GM21786 (cell line): ENCODE measurements around the gene ATP6V0A1.

Source experiments
- ATAC-seq: cut with Tn5 transposase; IDR thresholded peaks from one replicate; pipeline ENCODE4 v1.9.1; 2021; ENCODE audit not compliant: unreplicated experiment

The ATP6V0A1 gene

GRCh38 chr17:42518755-42519545, 60.3 kb downstream of the ATP6V0A1 start:
- no peak for ATAC-seq

DNA sequence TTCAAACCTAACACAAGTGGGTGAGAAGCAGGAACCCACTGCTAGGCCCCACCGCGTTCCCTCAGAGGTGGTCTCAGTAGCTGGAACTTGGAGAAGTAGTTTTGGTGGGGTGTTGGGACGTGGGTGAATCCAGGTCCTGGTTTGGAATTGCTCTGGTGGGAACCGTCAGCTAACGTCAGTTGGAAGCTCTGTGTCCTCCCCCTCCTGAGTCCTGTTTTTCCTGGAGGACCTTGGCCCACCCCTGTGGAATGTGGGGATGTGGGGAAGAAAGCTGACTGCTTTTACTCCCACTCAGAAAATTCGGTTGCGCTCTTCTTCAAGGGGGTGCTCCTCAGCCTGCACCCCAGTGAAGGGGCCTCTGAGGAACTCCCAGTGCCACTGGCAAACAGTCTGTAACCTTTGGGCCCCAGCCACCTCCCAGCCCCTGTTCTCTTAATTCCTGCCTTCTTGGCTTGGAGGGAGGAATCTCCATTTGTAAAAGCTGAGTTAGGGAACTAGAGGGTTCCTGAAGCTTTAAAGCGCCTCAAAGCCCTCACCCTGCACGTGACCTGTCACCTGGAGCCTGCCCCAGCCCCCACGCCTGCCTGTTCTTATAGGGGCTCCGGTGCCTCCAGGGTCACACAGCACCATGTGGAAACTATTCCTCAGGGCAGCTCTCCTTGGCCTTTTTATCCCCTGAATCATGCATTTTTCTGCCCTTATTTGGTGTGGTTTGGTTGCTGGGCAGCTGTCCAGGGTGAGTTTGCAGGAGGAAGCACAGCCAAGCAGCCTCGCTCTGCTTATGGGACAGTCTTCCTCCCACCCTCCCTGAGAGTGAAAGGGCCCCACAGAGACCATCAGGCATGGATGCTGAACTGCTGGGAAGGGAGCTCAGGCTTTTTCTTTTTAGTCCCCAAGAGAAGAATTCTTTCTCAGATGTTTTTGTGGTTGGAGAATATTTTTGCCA, 61.1 kb downstream of the ATP6V0A1 start:
- ATAC-seq, result no peak

GRCh38 chr17:42520540-42520951, 61.9 kb downstream of the ATP6V0A1 start:
- ATAC-seq, result no peak

DNA sequence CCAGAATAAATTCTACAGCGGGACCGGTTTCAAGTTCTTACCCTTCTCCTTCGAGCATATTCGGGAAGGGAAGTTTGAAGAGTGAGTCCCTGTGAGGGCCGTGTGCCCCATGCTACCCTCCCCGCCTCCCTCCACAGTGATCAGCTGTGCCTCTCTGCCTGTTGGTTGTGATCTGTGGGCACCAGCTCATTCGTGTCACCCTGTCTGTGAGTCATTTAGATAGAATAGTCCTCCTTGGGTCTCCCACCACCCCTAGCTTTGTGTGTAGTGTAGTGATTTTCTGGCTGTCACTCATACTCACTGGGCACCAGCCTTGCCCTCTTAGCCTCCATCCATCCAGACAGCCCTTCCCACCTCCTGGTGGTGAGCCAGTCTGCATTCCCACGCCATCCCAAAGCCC, 62.4 kb downstream of the ATP6V0A1 start:
- ATAC-seq, result no peak

DNA sequence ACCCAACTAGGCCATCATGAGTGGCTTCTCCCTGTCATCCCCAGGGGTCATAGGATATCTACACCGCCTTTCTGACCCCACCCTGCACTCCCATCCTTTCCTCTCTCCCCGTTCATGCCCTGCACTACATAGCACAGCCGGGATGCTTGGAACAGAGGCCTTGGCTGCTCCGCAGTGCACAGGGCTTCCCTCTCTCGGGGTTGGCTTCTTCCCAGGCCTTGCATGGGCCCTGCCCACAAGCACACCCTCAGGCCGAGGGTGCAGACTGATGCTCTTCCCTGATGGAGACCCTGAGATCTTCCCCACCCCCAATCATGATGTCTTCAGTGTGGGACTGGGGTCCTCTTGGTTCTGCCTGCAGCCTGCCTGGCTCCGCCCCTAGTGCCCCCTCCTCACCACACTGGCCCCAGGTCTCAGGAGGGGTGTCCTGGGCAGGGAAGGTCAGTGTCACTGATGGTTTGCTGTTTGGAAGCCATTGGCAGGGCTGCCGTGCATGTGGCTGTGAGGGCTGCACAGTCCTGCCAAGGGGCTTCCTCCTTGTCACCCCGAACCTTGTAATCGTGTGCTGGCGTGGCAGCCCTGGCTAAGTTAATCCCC, 63.1 kb downstream of the ATP6V0A1 start:
- no peak for ATAC-seq

DNA sequence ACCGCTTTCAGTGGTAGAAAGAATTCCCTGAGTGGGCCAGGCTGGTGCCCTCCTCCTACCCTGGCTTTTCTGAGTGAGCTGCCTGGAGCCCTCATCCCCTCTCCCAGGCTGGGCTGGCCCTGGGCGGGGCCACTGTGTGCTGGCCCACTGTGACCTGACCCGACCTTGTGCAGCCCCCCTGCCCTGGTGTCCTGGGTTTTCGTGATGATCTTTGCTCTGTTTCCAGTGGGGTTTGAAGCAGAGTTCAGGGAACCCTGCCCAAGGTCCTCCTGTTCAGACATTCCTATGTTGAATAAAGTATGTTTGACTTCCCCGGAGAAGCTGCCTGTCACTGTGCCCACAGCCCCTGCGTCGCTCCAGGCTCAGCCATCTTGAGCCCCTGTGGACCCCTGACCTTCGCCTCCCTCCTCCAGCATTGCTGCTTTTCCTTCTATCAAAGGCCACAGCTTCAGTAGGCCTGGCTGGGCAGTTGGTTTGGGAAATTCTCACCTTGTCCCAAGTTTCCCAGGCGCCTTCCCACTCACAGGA, 63.6 kb downstream of the ATP6V0A1 start:
- no peak for ATAC-seq

DNA sequence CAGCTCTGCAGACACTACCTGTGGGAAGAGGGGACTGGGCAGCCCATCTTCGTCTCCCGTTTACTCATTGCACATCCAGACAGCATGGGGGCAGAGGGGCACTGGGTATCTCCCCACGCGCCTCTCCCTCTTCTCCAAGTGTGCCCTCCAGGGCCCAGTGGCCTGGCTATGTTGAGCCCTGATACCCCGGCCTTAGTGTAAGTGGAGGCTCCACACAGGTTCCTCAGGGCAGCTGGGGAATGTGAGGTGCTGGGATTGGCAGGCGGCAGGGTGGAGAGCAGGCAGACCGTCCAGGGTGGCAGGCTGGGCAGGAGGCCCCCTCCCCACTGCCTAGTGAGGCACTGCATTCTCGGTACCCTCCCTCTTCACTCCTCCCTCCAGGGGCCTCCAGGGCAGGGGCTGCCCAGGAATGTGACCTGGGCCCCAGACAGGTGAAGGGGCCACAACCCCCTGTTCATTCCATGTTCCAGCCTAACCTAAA, 64.2 kb downstream of the ATP6V0A1 start:
- ATAC-seq, result no peak

GRCh38 chr17:42525221-42525620, 66.5 kb downstream of the ATP6V0A1 start:
- no peak for ATAC-seq

DNA sequence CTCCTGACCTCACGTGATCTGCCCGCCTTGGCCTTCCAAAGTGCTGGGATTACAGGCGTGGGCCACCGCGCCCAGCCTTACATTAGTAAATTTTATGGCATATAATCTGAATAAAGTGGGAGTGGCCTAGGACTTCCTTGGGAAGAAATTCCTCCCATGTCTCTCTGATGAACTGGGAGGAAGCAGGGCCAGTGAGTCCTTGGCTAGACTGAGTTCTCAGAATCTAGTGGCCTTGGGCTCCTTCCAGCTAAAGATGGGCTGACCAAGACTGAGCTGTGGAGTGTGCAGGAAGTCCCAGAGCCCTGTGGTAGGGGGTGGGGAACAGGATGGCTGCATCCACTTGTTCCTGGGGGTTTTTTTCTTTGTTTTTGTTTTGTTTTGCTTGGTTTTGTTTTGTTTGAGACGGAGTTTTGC, 67.4 kb downstream of the ATP6V0A1 start:
- ATAC-seq, result no peak

GRCh38 chr17:42527932-42528331, 69.3 kb downstream of the ATP6V0A1 start:
- ATAC-seq, result no peak

GRCh38 chr17:42529061-42529460, 70.4 kb downstream of the ATP6V0A1 start:
- no peak for ATAC-seq

- no peak for ATAC-seq
Observed at GRCh38 chr17:42530952-42531454, 72.3 kb downstream of the ATP6V0A1 start.

GRCh38 chr17:42531455-42532354, 73.0 kb downstream of the ATP6V0A1 start:
- no peak for ATAC-seq

GRCh38 chr17:42535155-42536047, 76.7 kb downstream of the ATP6V0A1 start:
- no peak for ATAC-seq

DNA sequence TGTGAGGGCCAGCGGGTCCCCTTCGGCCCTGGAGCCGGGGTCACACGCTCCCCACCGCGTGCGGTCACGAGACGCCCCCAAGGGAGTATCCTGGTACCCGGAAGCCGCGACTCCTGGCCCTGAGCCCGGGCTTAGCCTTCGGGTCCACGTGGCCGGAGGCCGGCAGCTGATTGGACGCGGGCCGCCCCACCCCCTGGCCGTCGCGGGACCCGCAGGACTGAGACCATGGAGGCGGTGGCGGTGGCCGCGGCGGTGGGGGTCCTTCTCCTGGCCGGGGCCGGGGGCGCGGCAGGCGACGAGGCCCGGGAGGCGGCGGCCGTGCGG, 77.3 kb downstream of the ATP6V0A1 start, which contains the start of gene NAGLU:
Gene NAGLU (plus strand): TSS at position 194 of the 324 bp plus-strand sequence. CDS start 32 bp downstream, at position 226.
- peak; percentile 73 for ATAC-seq

GRCh38 chr17:42536372-42537155, 77.9 kb downstream of the ATP6V0A1 start:
- ATAC-seq, result peak; percentile 61

DNA sequence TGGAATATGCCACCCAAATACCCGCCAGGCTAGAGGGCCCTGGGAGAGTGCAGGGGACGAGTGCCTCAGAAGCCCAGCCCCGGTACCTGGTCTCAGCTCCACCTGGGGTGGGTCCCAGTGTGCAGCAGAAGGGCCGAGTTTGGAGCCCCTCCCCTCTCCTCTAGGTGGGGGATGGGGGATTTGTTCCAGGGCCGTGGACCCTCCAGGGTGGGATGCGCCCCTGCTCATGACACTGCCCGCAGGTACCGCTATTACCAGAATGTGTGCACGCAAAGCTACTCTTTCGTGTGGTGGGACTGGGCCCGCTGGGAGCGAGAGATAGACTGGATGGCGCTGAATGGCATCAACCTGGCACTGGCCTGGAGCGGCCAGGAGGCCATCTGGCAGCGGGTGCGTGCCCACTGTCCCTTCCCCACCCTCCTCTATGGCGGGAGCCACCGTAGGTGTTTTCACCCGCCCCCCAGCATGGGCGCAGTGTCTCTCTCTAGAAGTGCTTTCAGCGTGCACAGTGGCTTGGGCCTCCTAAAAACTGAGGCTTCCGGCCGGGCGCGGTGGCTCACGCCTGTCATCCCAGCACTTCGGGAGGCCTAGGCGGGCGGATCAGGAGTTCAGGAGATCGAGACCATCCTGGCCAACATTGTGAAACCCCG, 78.6 kb downstream of the ATP6V0A1 start:
- ATAC-seq, result no peak
